Prostate gland (tissue), 2 donors: ENCODE results near the gene IGHMBP2. TPM values are rescaled to one million over a fixed set of nuclear protein-coding genes. Genes with fewer than 3 reads are reported as not detected.

Experiments used
- DNase-seq: peaks from one replicate; pipeline ENCODE4 v3.0.0-alpha.2; 2019; ENCODE audit warnings: low spot score
- H3K27ac ChIP-seq, 2 donors: fragments of 200-600 bp; sonication (generic); 2 replicates each; pipeline ENCODE4 v1.5.1; 2017 to 2019
- H3K27me3 ChIP-seq: fragments of 200-600 bp; sonication (generic); replicated peaks from 2 replicates; pipeline ENCODE4 v1.5.1; 2019; ENCODE audit not compliant: insufficient read depth
- H3K36me3 ChIP-seq, 2 donors: fragments of 200-600 bp; sonication (generic); 1 replicate in 1 of 2; 2 replicates in 1 of 2; pipeline versions ENCODE4 v1.5.1 to v1.8.1; 2017 to 2019
- H3K4me1 ChIP-seq: fragments of 200-600 bp; sonication (generic); replicated peaks from 2 replicates; pipeline ENCODE4 v1.5.1; 2019
- H3K4me3 ChIP-seq, 2 donors: fragments of 200-600 bp; sonication (generic); 2 replicates each; pipeline ENCODE4 v1.5.1; 2017 to 2019
- H3K9me3 ChIP-seq: fragments of 200-600 bp; sonication (generic); 2 replicates; pipeline ENCODE4 v1.5.1; 2017
- CTCF ChIP-seq, 4 experiments: fragments of 200-600 bp in 2 of 4; fragments of 450-650 bp in 2 of 4; sonication (generic) in 2 of 4; IDR thresholded peaks; 1 replicate in 3 of 4; 2 replicates in 1 of 4; pipeline ENCODE4 v1.5.1; 2016 to 2019; ENCODE audit warnings: antibody characterized with exemption in 4 of 4, mild to moderate bottlenecking in 2 of 4, moderate library complexity in 2 of 4
- POLR2A ChIP-seq: fragments of 450-650 bp; IDR thresholded peaks from one replicate; pipeline ENCODE4 v1.6.1; 2016; ENCODE audit warnings: antibody characterized with exemption, mild to moderate bottlenecking
- POLR2AphosphoS5 ChIP-seq: sonication (generic); formaldehyde crosslinking; IDR thresholded peaks from one replicate; pipeline ENCODE4 v1.6.1; 2017; ENCODE audit warnings: antibody characterized with exemption
- WGBS: methylation state at CpG from one replicate; pipeline ENCODE4 v1.1.5; 2018; 5-methylcytosine and 5-hydroxymethylcytosine counted together
- intact Hi-C: fragments of 100-400 bp; cut with DNase I; formaldehyde crosslinking; loops from one replicate; pipeline ENCODE4 v1.14.2; 2022
- total RNA-seq, 2 donors: library from RNA; depleted of rRNA; stranded (reverse); fragments of >200 nt; gene quantifications; one replicate each; pipeline ENCODE4 v1.1.0, GENCODE V29; 2016

IGHMBP2 gene
- total RNA-seq, 2 donors from 2014 or later, result 17.3 to 34.0 TPM

- H3K27ac ChIP-seq, result no peak overlapping the region
- no peaks in the 10 kb centered on the region for H3K9me3 ChIP-seq
- 69% methylated on average over 5 of the region's 5 CpGs for WGBS
- no peak for DNase-seq
- H3K27me3 ChIP-seq, result no peaks in the 10 kb centered on the region
- no peaks in the 10 kb centered on the region for H3K4me1 ChIP-seq
- peaks cover 2 to 14% of the 10 kb centered on the region in 2 donors for H3K36me3 ChIP-seq
- intact Hi-C loops, result no loop called here
- H3K4me3 ChIP-seq, result no peak overlapping the region
- no peak for TF ChIP-seq POLR2AphosphoS5
- TF ChIP-seq POLR2A, result no peak
- no peak for TF ChIP-seq CTCF (IDR thresholded peaks at IDR 0.05)
Observed at GRCh38 chr11:68912254-68912653, 8.6 kb downstream of the IGHMBP2 start.

- H3K27me3 ChIP-seq, result no peaks in the 10 kb centered on the region
- intact Hi-C loops, result no loop called here
- no peak overlapping the region for H3K27ac ChIP-seq
- H3K9me3 ChIP-seq, result no peaks in the 10 kb centered on the region
- WGBS, result 89% methylated on average over 5 of the region's 5 CpGs
- H3K4me1 ChIP-seq, result no peaks in the 10 kb centered on the region
- TF ChIP-seq POLR2A (no peak), CTCF (IDR thresholded peaks at IDR 0.05) (no peak), POLR2AphosphoS5 (no peak)
- peaks cover 7 to 12% of the 10 kb centered on the region in 2 donors for H3K36me3 ChIP-seq
- H3K4me3 ChIP-seq, result no peak overlapping the region
- no peak for DNase-seq
Observed at GRCh38 chr11:68913188-68913587, 9.5 kb downstream of the IGHMBP2 start.

GRCh38 chr11:68914761-68915160 is 11.1 kb downstream of the IGHMBP2 start:
- H3K27ac ChIP-seq, result no peak overlapping the region
- TF ChIP-seq POLR2AphosphoS5, result no peak
- no peak for TF ChIP-seq POLR2A
- TF ChIP-seq CTCF (IDR thresholded peaks at IDR 0.05), result no peak
- peaks cover 7 to 10% of the 10 kb centered on the region in 2 donors for H3K36me3 ChIP-seq
- H3K4me1 ChIP-seq, result no peaks in the 10 kb centered on the region
- intact Hi-C loops, result no loop called here
- DNase-seq, result no peak
- H3K9me3 ChIP-seq, result no peaks in the 10 kb centered on the region
- WGBS, result 96% methylated on average over 15 of the region's 15 CpGs
- H3K27me3 ChIP-seq, result no peaks in the 10 kb centered on the region
- no peak overlapping the region for H3K4me3 ChIP-seq

GRCh38 chr11:68916439-68916838 is 12.7 kb downstream of the IGHMBP2 start:
- Histone ChIP-seq H3K9me3 (no peaks in the 10 kb centered on the region), H3K4me3 (no peak overlapping the region), H3K4me1 (no peaks in the 10 kb centered on the region), H3K36me3 (peaks cover 6 to 7% of the 10 kb centered on the region in 2 donors), H3K27ac (no peak overlapping the region), H3K27me3 (no peaks in the 10 kb centered on the region)
- DNase-seq, result no peak
- intact Hi-C loops, result no loop called here
- TF ChIP-seq POLR2AphosphoS5 (no peak), CTCF (IDR thresholded peaks at IDR 0.05) (no peak), POLR2A (no peak)
- WGBS, result 90% methylated on average over 10 of the region's 13 CpGs

- no peaks in the 10 kb centered on the region for H3K9me3 ChIP-seq
- 81% methylated on average over 3 of the region's 3 CpGs for WGBS
- intact Hi-C loops, result loop anchor here (10.0 kb wide), 1 partner anchor 721 kb away; the partner anchor contains the start of gene CCND1
- TF ChIP-seq CTCF (IDR thresholded peaks at IDR 0.05), result no peak
- H3K36me3 ChIP-seq, result no peaks in the 10 kb centered on the region
- peaks cover 7% of the 10 kb centered on the region for H3K4me1 ChIP-seq
- no peak overlapping the region for H3K4me3 ChIP-seq
- H3K27ac ChIP-seq, result peak overlapping the region; percentile 23 to 52
- no peak for DNase-seq
- no peaks in the 10 kb centered on the region for H3K27me3 ChIP-seq
Observed at GRCh38 chr11:68923614-68924013, 19.9 kb downstream of the IGHMBP2 start.
